ENCODE measurements around the gene MYO3B. TPM values are rescaled to one million over a fixed set of nuclear protein-coding genes. Genes with fewer than 3 reads are reported as not detected.

MYO3B gene
- total RNA-seq, 1 donor from 2014 or later = not detected

DNA sequence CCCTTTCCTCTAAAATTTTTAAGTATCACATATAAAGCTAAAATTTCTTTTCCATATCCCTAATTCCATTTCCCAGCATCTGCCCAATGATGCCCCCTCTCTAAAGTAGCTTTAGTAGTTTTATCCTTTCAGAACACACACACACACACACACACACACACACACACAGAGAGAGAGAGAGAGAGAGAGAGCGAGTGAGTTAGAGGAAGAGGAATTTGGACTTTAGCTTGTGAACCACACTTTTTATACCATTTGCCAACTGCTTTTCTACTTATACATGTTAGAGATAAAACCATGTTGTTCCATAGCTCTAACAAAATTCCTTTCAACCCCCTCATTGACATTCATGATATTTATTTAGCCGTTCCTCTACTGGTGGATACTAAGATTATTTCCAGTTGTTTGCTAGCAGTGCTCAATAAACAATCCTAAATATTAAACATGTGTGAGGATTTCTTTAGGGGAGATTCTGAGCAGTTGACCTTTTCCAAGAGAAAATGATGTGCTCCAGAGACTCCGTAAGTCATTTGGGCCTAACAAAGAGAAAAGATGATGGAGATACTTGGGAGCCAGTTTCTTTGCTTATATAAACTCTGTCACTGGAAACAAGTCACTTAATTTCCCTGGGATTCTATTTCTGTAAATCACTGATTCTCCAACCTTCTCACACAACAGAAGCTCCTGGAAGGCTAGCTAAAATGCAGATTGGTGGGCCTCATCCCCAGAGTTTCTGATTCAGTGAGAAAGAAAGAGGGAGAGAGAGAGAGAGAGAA lies 307.5 kb downstream of the MYO3B start:
- Mint-ChIP-seq H3K27me3 (ENCODE audit: low read depth) (peaks cover 3% of the 10 kb centered on the region), H3K27ac (ENCODE audit: unreplicated experiment) (no peak overlapping the region), H3K4me1 (ENCODE audit: low read depth) (no peaks in the 10 kb centered on the region), H3K36me3 (ENCODE audit: low read depth) (no peaks in the 10 kb centered on the region), H3K4me3 (ENCODE audit: unreplicated experiment) (no peak overlapping the region), H3K9me3 (ENCODE audit: low read depth) (no peaks in the 10 kb centered on the region)
- no peak for DNase-seq (ENCODE audit: low spot score)
- TF ChIP-seq, protein P1, sequence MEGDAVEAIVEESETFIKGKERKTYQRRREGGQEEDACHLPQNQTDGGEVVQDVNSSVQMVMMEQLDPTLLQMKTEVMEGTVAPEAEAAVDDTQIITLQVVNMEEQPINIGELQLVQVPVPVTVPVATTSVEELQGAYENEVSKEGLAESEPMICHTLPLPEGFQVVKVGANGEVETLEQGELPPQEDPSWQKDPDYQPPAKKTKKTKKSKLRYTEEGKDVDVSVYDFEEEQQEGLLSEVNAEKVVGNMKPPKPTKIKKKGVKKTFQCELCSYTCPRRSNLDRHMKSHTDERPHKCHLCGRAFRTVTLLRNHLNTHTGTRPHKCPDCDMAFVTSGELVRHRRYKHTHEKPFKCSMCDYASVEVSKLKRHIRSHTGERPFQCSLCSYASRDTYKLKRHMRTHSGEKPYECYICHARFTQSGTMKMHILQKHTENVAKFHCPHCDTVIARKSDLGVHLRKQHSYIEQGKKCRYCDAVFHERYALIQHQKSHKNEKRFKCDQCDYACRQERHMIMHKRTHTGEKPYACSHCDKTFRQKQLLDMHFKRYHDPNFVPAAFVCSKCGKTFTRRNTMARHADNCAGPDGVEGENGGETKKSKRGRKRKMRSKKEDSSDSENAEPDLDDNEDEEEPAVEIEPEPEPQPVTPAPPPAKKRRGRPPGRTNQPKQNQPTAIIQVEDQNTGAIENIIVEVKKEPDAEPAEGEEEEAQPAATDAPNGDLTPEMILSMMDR (IDR thresholded peaks at IDR 0.05) = no peak

DNA sequence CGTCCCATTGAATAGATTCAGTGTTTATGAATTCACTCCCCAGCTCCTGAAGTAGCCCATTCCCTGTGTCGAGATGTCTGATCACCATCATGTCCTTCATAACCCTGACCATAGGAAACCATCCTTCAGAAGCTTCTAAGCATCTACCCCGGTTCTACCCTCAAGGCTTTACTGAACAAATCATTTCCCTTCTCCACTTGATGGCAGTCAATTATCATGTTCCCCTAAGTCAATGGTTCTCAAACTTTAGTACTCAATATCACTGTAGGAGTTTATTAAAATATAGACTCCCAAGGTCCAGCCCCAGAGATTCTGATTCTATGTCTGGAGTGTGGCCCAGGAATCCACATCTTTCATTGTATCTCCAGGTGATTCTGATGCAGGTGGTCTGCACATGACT lies 308.8 kb downstream of the MYO3B start:
- no peak overlapping the region for H3K4me3 Mint-ChIP-seq (ENCODE audit: unreplicated experiment)
- TF ChIP-seq, protein P1 (IDR thresholded peaks at IDR 0.05) = peak; percentile 42
- H3K9me3 Mint-ChIP-seq (ENCODE audit: low read depth) = no peaks in the 10 kb centered on the region
- H3K27ac Mint-ChIP-seq (ENCODE audit: unreplicated experiment) = no peak overlapping the region
- DNase-seq (ENCODE audit: low spot score) = no peak
- peaks cover 3% of the 10 kb centered on the region for H3K27me3 Mint-ChIP-seq (ENCODE audit: low read depth)
- H3K4me1 Mint-ChIP-seq (ENCODE audit: low read depth) = no peaks in the 10 kb centered on the region
- H3K36me3 Mint-ChIP-seq (ENCODE audit: low read depth) = no peaks in the 10 kb centered on the region

DNA sequence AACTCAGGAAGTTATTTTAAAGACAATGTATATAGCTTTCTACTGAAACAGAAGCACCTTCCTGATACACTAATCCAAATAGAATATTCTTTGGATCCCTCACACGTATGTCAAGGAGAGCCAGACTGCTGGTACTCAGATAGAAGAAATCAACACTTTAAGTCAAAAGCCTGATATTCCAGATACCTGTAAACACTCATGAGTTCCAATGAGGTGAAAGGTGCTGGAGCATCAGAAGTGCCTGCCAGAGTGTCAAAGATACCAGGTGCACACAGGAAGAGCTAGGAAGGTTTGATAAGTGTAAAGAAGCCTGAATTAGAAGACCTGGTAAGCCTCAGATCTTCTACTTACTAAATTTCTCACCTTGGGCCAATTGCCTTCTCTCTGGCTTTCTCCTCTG lies 310.9 kb downstream of the MYO3B start:
- H3K4me3 Mint-ChIP-seq (ENCODE audit: unreplicated experiment) = no peak overlapping the region
- TF ChIP-seq, protein P1 (IDR thresholded peaks at IDR 0.05) = no peak
- no peaks in the 10 kb centered on the region for H3K27me3 Mint-ChIP-seq (ENCODE audit: low read depth)

DNA sequence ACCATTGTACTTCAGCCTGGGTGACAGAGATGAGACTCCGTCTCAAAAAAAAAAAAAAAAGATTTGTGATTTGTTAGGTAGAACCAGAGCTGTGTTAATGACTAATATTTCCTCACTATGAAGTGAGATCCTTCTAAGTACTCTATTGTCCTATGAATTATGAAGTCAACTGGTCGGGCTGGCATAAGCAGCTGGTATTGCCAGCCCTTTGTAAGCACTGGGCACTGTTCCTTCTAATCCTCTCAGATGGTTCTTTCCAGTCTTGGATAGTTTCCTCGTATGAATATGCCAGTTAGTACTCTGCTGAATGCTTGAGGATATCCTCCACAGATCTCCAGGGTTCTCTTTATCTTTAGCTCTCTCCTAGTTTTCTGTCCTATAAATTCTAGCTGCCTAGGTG lies 314.1 kb downstream of the MYO3B start:
- Mint-ChIP-seq H3K36me3 (ENCODE audit: low read depth) (no peaks in the 10 kb centered on the region), H3K27ac (ENCODE audit: unreplicated experiment) (no peak overlapping the region), H3K9me3 (ENCODE audit: low read depth) (no peaks in the 10 kb centered on the region), H3K4me3 (ENCODE audit: unreplicated experiment) (no peak overlapping the region), H3K27me3 (ENCODE audit: low read depth) (peaks cover 9% of the 10 kb centered on the region), H3K4me1 (ENCODE audit: low read depth) (no peaks in the 10 kb centered on the region)
- TF ChIP-seq, protein P1 (IDR thresholded peaks at IDR 0.05) = no peak
- no peak for DNase-seq (ENCODE audit: low spot score)

More for the DNA sequence above, 310.9 kb downstream of the MYO3B start:
- H3K4me1 Mint-ChIP-seq (ENCODE audit: low read depth) = no peaks in the 10 kb centered on the region
- no peaks in the 10 kb centered on the region for H3K36me3 Mint-ChIP-seq (ENCODE audit: low read depth)
- no peak overlapping the region for H3K27ac Mint-ChIP-seq (ENCODE audit: unreplicated experiment)
- no peak for DNase-seq (ENCODE audit: low spot score)
- H3K9me3 Mint-ChIP-seq (ENCODE audit: low read depth) = no peaks in the 10 kb centered on the region

DNA sequence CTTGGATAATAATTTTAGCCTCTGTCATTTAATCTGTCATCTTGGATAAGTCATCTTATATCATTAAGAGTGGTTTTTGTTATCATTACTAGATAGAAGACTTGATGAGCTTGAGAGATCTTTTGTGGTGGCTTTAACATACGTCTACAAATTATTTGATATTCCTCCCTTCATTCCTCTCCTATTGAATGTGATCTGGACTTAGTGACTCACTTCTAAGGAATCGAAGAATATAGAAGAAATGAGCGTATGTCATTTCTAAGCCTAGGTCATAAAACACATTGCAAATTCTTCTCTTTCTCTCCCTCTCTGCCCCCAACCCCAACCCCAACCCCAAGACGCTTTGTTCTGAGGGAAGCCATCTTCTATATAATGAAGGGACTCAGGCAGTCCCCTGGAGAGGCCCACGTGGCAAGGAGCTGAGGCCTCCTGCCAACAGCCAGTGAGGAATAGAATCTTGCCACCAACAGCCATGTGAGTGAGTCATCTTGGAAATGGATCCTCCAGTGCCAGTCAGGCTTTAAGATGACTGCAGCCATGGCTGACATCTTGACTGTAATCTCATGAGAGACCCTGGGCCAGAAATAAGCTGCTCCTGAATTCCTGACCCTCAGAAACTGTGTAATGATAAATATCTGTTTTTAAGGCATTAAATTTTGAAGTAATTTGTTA lies 315.6 kb downstream of the MYO3B start:
- Mint-ChIP-seq H3K27ac (ENCODE audit: unreplicated experiment) (no peak overlapping the region), H3K9me3 (ENCODE audit: low read depth) (no peaks in the 10 kb centered on the region), H3K27me3 (ENCODE audit: low read depth) (peaks cover 11% of the 10 kb centered on the region), H3K4me1 (ENCODE audit: low read depth) (no peaks in the 10 kb centered on the region), H3K4me3 (ENCODE audit: unreplicated experiment) (no peak overlapping the region), H3K36me3 (ENCODE audit: low read depth) (no peaks in the 10 kb centered on the region)
- TF ChIP-seq, protein P1 (IDR thresholded peaks at IDR 0.05) = no peak
- DNase-seq (ENCODE audit: low spot score) = no peak

Measured in chondrocyte (in vitro differentiated cells).